Measurements from ENCODE around the gene ARRB1. TPM values are rescaled to one million over a fixed set of nuclear protein-coding genes. Genes with fewer than 3 reads are reported as not detected.

The ARRB1 gene
- total RNA-seq, 1 experiment from 2014 or later = 219 TPM

GRCh38 chr11:75241036-75241905 lies 110.2 kb downstream of the ARRB1 start:
- Histone ChIP-seq H3K9me3 (ENCODE audit: control insufficient read depth, insufficient read depth, low read depth, low read length) (no peaks in the 10 kb centered on the region), H3K4me3 (ENCODE audit: low read depth in 2 of 2, low read length in 2 of 2) (peak overlapping the region; percentile 42 to 53), H3K4me1 (ENCODE audit: control insufficient read depth, insufficient read depth, low read length) (no peaks in the 10 kb centered on the region), H3K27ac (ENCODE audit: low read length) (no peak overlapping the region), H3K36me3 (ENCODE audit: control insufficient read depth, insufficient read depth, low read length) (no peaks in the 10 kb centered on the region), H3K27me3 (ENCODE audit: control insufficient read depth, insufficient read depth, low read length) (no peaks in the 10 kb centered on the region; the same call in 1 of the 2 replicates)
- in situ Hi-C loops (cut with HindIII; ENCODE audit: low pct_unique_long_range_greater_than_20kb, low sequenced_read_pairs) = loop anchor here (25.0 kb wide), 1 partner anchor 229 kb away; no protein-coding TSS in a partner anchor
- intact Hi-C loops (cut with micrococcal nuclease; ENCODE audit: unreplicated experiment) = loop anchor here (10.0 kb wide), 1 partner anchor 316 kb away; no protein-coding TSS in a partner anchor
- DNase-seq (ENCODE audit: low read depth, low spot score) (peak; percentile 60), ATAC-seq (peak; percentile 92)
- BruUV-seq (replicated peaks) = no TSS peak
- ChIA-PET CTCF (interaction anchor here (0.6 to 5.7 kb wide), 10 partner anchors 10 to 311 kb away, joined by 3 to 66 read pairs (median 4); no protein-coding TSS in a partner anchor), POLR2A (no interaction called here)
- TF ChIP-seq REST (IDR thresholded peaks at IDR 0.05; ENCODE audit: insufficient read depth in 1 of 2, low read depth in 2 of 2, low read length in 1 of 2) (peak in 1 of 2 experiments; percentile 76; a peak in 1 of 4 replicates), TCF7L2 (IDR thresholded peaks at IDR 0.05; ENCODE audit: low read depth, low read length) (no peak), CTCF (IDR thresholded peaks at IDR 0.05) (peak; percentile 100), SIN3A (IDR thresholded peaks at IDR 0.05; ENCODE audit: borderline replicate concordance, insufficient read depth, low read depth, low read length) (no peak), POLR2AphosphoS5 (IDR thresholded peaks at IDR 0.05; ENCODE audit: low read depth, low read length) (peak; percentile 32; the same call in 1 of the 2 replicates)

GRCh38 chr11:75240311-75241035 lies 111.0 kb downstream of the ARRB1 start, which contains the start of gene TPBGL:
Gene TPBGL, plus strand, starts transcription at chr11:75240774. Its CDS starts 276 bp downstream, at chr11:75241050.
- Histone ChIP-seq H3K4me1 (ENCODE audit: control insufficient read depth, insufficient read depth, low read length) (no peaks in the 10 kb centered on the region), H3K27me3 (ENCODE audit: control insufficient read depth, insufficient read depth, low read length) (no peaks in the 10 kb centered on the region; the same call in 1 of the 2 replicates), H3K4me3 (ENCODE audit: low read depth in 2 of 2, low read length in 2 of 2) (peak within 1 kb of the TSS; percentile 42 to 50), H3K27ac (ENCODE audit: low read length) (no peak within 1 kb of the TSS), H3K9me3 (ENCODE audit: control insufficient read depth, insufficient read depth, low read depth, low read length) (no peaks in the 10 kb centered on the region), H3K36me3 (ENCODE audit: control insufficient read depth, insufficient read depth, low read length) (no peaks in the 10 kb centered on the region)
- in situ Hi-C loops (cut with HindIII; ENCODE audit: low pct_unique_long_range_greater_than_20kb, low sequenced_read_pairs) (loop anchor here (25.0 kb wide), 1 partner anchor 228 kb away; no protein-coding TSS in a partner anchor), intact Hi-C loops (cut with micrococcal nuclease; ENCODE audit: unreplicated experiment) (loop anchor here (10.0 kb wide), 1 partner anchor 316 kb away; no protein-coding TSS in a partner anchor)
- DNase-seq (ENCODE audit: low read depth, low spot score) = no peak
- TF ChIP-seq POLR2AphosphoS5 (IDR thresholded peaks at IDR 0.05; ENCODE audit: low read depth, low read length) = no peak
- no TSS peak for BruUV-seq (replicated peaks)
- ChIA-PET POLR2A (no interaction called here), CTCF (interaction anchor here (0.8 to 5.7 kb wide), 4 partner anchors 35 to 310 kb away, joined by 4 to 66 read pairs (median 4); no protein-coding TSS in a partner anchor)
- no peak for ATAC-seq
